GM19397 (cell line): ENCODE data around the gene GABBR2.
"Not testable (repeated sequence)": the region's sequence is repeated elsewhere in the genome, so short reads cannot be mapped to it uniquely, and the experiment has no call there.

Experiments
- ATAC-seq: cut with Tn5 transposase; IDR thresholded peaks from one replicate; pipeline ENCODE4 v1.9.1; 2021; ENCODE audit warnings: mild to moderate bottlenecking, moderate library complexity; ENCODE audit not compliant: unreplicated experiment

Gene GABBR2

GRCh38 chr9:98688710-98689495, 19.8 kb downstream of the GABBR2 start:
- ATAC-seq, result no peak

DNA sequence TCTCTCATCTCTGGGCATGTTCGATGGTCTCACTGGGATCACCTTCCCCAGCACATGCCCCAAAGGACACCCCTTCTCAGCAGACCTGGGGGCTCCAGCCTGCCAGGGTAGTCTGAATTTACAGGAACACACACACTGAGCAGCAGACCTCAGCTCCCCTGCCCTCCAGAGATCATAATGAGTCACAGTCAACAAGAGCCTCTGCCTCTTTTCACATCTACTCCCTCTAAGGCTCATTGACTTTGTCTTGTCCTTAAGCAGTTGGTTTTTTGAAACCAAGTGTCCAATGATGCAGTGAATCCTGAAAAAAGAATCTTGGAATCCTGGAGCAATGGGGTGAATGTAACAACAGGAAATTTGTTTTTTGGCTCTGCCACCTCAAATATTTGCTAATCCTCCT, 20.8 kb downstream of the GABBR2 start:
- no peak for ATAC-seq

- ATAC-seq, result no peak
Observed at GRCh38 chr9:98686961-98687855, 21.5 kb downstream of the GABBR2 start.

- not testable (repeated sequence) for ATAC-seq
Observed at GRCh38 chr9:98684816-98685215, 23.9 kb downstream of the GABBR2 start.

GRCh38 chr9:98678244-98678842, 30.4 kb downstream of the GABBR2 start:
- no peak for ATAC-seq

- no peak for ATAC-seq
Observed at GRCh38 chr9:98673681-98674080, 35.1 kb downstream of the GABBR2 start.

DNA sequence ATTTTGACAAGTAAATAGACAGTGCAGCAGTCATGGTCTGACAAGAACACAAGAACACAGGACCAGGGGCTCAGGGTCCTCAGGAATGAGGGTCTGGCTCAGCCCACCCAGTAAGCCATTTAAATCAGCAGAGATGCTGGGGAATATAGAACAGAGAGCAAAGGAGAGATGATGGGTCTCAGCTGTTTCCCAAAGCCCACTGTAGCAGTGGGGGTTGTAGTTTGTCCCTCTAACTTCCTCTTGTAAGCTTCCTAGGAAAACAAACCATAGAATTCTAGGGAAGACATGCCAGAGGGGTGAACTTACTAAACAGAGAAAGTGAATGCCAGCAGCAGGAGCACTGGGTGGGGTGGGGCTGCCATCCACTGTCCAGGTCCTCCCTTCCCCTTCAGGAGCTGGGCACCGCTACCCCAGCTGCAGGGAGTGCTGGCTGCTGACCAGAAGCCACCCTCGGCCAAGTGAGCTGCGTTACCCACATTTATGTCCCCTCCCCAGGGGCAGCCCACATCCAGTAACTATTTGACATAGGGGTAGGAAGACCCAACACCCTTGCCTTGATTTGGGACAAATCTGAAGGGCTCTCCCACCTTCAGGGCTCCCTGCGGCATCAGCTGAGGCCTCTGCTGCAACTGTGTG, 41.6 kb downstream of the GABBR2 start:
- no peak for ATAC-seq

DNA sequence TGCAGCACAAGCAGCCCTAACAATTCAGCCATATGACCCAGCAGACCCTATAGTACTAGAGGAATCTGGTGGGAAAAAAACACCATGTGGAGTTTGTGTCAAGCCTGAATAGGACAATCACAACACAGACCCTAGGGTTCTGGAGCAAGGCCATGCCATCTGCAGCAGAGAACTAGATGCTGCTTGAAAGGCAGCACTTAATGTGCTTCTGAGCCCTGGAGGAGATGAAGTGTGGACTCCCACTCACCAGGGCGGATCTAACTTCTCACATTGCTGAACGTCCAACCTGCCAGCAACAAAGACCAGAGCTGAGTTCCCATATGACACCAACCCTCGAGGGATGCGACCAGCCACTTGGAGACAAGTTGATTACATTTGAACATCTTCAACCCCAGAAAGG, 43.2 kb downstream of the GABBR2 start:
- ATAC-seq, result no peak

DNA sequence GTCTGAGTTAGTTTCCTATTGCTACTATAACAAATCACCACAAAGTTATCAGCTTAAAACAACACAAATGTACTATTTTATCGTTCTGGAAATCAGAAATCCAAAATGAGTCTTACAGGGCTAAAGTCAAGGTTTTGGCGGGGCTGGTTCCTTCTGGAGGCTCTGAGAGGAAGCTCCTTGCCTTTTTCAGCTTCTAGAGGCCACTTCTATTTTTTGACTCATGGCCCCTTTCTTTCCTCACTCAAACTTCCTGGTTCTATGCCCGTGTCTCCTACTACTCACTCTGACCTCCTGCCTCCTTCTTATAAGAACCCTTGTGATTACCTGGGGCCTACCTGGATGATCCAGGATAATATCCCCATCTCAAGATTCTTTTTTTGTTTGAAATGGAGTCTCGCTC, 48.2 kb downstream of the GABBR2 start:
- no peak for ATAC-seq

- ATAC-seq, result no peak
Observed at GRCh38 chr9:98658951-98659351, 49.8 kb downstream of the GABBR2 start.

GRCh38 chr9:98657897-98658296, 50.8 kb downstream of the GABBR2 start:
- ATAC-seq, result no peak

GRCh38 chr9:98656511-98656910, 52.2 kb downstream of the GABBR2 start:
- no peak for ATAC-seq

GRCh38 chr9:98655428-98655827, 53.3 kb downstream of the GABBR2 start:
- not testable (repeated sequence) for ATAC-seq

- no peak for ATAC-seq
Observed at GRCh38 chr9:98654247-98654646, 54.5 kb downstream of the GABBR2 start.

DNA sequence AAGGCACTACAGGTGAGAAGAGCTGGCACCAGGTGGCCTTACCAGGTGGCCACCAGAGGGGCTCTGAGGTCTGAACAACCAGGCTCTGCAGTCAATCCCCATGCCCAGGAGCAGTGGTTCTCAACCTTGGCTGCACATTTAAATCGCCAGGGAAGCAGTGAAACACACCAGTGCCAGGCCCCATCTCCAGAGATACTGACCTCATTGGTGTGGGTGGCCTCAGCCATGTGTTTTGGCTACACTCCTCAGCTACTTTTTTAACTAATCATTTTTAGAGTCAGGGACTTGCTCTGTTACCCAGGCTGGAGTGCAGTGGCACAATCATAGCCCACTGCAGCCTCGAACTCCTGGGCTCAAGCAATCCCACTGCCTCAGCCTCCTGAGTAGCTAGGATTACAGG, 56.0 kb downstream of the GABBR2 start:
- no peak for ATAC-seq

GRCh38 chr9:98652302-98652701, 56.4 kb downstream of the GABBR2 start:
- no peak for ATAC-seq

GRCh38 chr9:98647236-98647635, 61.5 kb downstream of the GABBR2 start:
- no peak for ATAC-seq

DNA sequence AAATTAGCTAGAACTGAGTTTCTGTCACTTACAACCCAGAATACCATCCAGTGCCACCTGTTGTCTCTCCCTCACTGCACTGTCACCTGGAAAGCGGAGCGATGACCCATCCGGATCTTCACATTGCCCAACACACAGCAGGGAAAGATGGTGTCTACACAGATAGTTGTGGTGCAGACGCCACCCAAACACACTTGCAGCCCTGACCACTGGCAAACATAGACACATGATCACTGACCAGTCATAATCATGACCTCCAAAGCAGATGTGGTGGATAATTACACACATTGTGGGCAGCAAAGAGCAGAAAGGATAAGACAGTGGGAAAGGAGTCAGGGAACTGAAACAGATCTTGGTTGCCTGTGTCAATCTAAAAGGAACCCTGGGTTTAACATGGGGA, 64.7 kb downstream of the GABBR2 start:
- no peak for ATAC-seq

- ATAC-seq, result no peak
Observed at GRCh38 chr9:98642661-98643312, 65.9 kb downstream of the GABBR2 start.

- ATAC-seq, result no peak
Observed at GRCh38 chr9:98641695-98642094, 67.0 kb downstream of the GABBR2 start.

GRCh38 chr9:98640394-98640793, 68.3 kb downstream of the GABBR2 start:
- ATAC-seq, result no peak
